ENCODE results near the gene FGF22.

GRCh38 chr19:622666-623065 is 17.0 kb upstream of the FGF22 start:
- TF ChIP-seq CTCF (IDR thresholded peaks at IDR 0.05; ENCODE audit: poor library complexity) (no peak), EZH2 (IDR thresholded peaks at IDR 0.05; ENCODE audit: borderline replicate concordance) (no peak), EZH2phosphoT487 (IDR thresholded peaks at IDR 0.05; ENCODE audit: low read depth, severe bottlenecking, unreplicated experiment) (no peak)
